ENCODE data around the gene PGP.

Gene PGP

GRCh38 chr16:2229632-2230250, 15.1 kb upstream of the PGP start:
- no peak for DNase-seq
- TF ChIP-seq EZH2 (IDR thresholded peaks at IDR 0.05; ENCODE audit: borderline replicate concordance, low read depth, low read length, severe bottlenecking) (no peak), CTCF (IDR thresholded peaks at IDR 0.05; ENCODE audit: borderline replicate concordance, extremely low read depth, low read length, poor library complexity, severe bottlenecking) (no peak)
- H3K9me3 ChIP-seq (ENCODE audit: insufficient read depth, low read length, severe bottlenecking): no peaks in the 10 kb centered on the region
- peaks cover 66% of the 10 kb centered on the region for H4K20me1 ChIP-seq (ENCODE audit: insufficient read depth, low read length)
- no peak overlapping the region for H3K4me3 ChIP-seq (ENCODE audit: low read depth in 1 of 2, low read length in 2 of 2)
- no peaks in the 10 kb centered on the region for H3K27me3 ChIP-seq (ENCODE audit: insufficient read depth, low read length, poor library complexity)
- no peak overlapping the region for H3K9ac ChIP-seq (ENCODE audit: low read depth, low read length)
- ATAC-seq (ENCODE audit: insufficient read depth, low read depth): no peak
- no peak overlapping the region for H3K4me2 ChIP-seq (ENCODE audit: insufficient read depth, low read length)
- peaks cover 50% of the 10 kb centered on the region for H3K79me2 ChIP-seq (ENCODE audit: insufficient read depth, low read length)
- no peak overlapping the region for H2AFZ ChIP-seq (ENCODE audit: low read depth, low read length)
- H3K27ac ChIP-seq (ENCODE audit: low read length): no peak overlapping the region
- peaks cover 81% of the 10 kb centered on the region for H3K36me3 ChIP-seq (ENCODE audit: insufficient read depth, low read length)
- H3K4me1 ChIP-seq (ENCODE audit: insufficient read depth, low read length): peaks cover 8% of the 10 kb centered on the region

GRCh38 chr16:2229091-2229490, 14.5 kb upstream of the PGP start:
- Histone ChIP-seq H4K20me1 (ENCODE audit: insufficient read depth, low read length) (peaks cover 64% of the 10 kb centered on the region), H3K4me1 (ENCODE audit: insufficient read depth, low read length) (peaks cover 15% of the 10 kb centered on the region), H2AFZ (ENCODE audit: low read depth, low read length) (no peak overlapping the region), H3K9ac (ENCODE audit: low read depth, low read length) (no peak overlapping the region), H3K79me2 (ENCODE audit: insufficient read depth, low read length) (peaks cover 56% of the 10 kb centered on the region), H3K27me3 (ENCODE audit: insufficient read depth, low read length, poor library complexity) (no peaks in the 10 kb centered on the region), H3K36me3 (ENCODE audit: insufficient read depth, low read length) (peaks cover 75% of the 10 kb centered on the region), H3K4me2 (ENCODE audit: insufficient read depth, low read length) (no peak overlapping the region), H3K27ac (ENCODE audit: low read length) (no peak overlapping the region), H3K4me3 (ENCODE audit: low read depth in 1 of 2, low read length in 2 of 2) (no peak overlapping the region), H3K9me3 (ENCODE audit: insufficient read depth, low read length, severe bottlenecking) (no peaks in the 10 kb centered on the region)
- ATAC-seq (ENCODE audit: insufficient read depth, low read depth): no peak
- DNase-seq: no peak
- no peak for TF ChIP-seq EZH2 (IDR thresholded peaks at IDR 0.05; ENCODE audit: borderline replicate concordance, low read depth, low read length, severe bottlenecking)
- TF ChIP-seq CTCF (IDR thresholded peaks at IDR 0.05; ENCODE audit: borderline replicate concordance, extremely low read depth, low read length, poor library complexity, severe bottlenecking): no peak

- Histone ChIP-seq H3K9me3 (ENCODE audit: insufficient read depth, low read length, severe bottlenecking) (no peaks in the 10 kb centered on the region), H3K9ac (ENCODE audit: low read depth, low read length) (no peak overlapping the region), H3K79me2 (ENCODE audit: insufficient read depth, low read length) (peaks cover 62% of the 10 kb centered on the region), H3K27ac (ENCODE audit: low read length) (no peak overlapping the region), H3K4me1 (ENCODE audit: insufficient read depth, low read length) (peaks cover 16% of the 10 kb centered on the region), H3K27me3 (ENCODE audit: insufficient read depth, low read length, poor library complexity) (no peaks in the 10 kb centered on the region), H2AFZ (ENCODE audit: low read depth, low read length) (no peak overlapping the region), H3K36me3 (ENCODE audit: insufficient read depth, low read length) (peaks cover 67% of the 10 kb centered on the region), H3K4me3 (ENCODE audit: low read depth in 1 of 2, low read length in 2 of 2) (no peak overlapping the region), H4K20me1 (ENCODE audit: insufficient read depth, low read length) (peaks cover 57% of the 10 kb centered on the region), H3K4me2 (ENCODE audit: insufficient read depth, low read length) (no peak overlapping the region)
- ATAC-seq (ENCODE audit: insufficient read depth, low read depth) (no peak), DNase-seq (no peak)
- TF ChIP-seq EZH2 (IDR thresholded peaks at IDR 0.05; ENCODE audit: borderline replicate concordance, low read depth, low read length, severe bottlenecking): no peak
- TF ChIP-seq CTCF (IDR thresholded peaks at IDR 0.05; ENCODE audit: borderline replicate concordance, extremely low read depth, low read length, poor library complexity, severe bottlenecking): no peak
Measured at GRCh38 chr16:2228161-2228824, 13.7 kb upstream of the PGP start.

All from DND-41 (cell line).